Lower leg skin (tissue), 3 donors: ENCODE data around the gene MACF1.
"Not testable (repeated sequence)": the region's sequence is repeated elsewhere in the genome, so short reads cannot be mapped to it uniquely, and the experiment has no call there.

ENCODE experiments used
- POLR2A ChIP-seq, 2 donors: fragments of 450-650 bp; IDR thresholded peaks; one replicate each; pipeline ENCODE4 v1.6.1; 2016 to 2017; ENCODE audit warnings: antibody characterized with exemption in 2 of 2, mild to moderate bottlenecking in 1 of 2, moderate library complexity in 1 of 2
- TF ChIP-seq, protein P1 (sequence below), 3 donors: fragments of 450-650 bp; IDR thresholded peaks; one replicate each; pipeline ENCODE4 v1.5.1; 2016; ENCODE audit warnings: antibody characterized with exemption in 3 of 3, mild to moderate bottlenecking in 3 of 3, moderate library complexity in 2 of 3

DNA sequence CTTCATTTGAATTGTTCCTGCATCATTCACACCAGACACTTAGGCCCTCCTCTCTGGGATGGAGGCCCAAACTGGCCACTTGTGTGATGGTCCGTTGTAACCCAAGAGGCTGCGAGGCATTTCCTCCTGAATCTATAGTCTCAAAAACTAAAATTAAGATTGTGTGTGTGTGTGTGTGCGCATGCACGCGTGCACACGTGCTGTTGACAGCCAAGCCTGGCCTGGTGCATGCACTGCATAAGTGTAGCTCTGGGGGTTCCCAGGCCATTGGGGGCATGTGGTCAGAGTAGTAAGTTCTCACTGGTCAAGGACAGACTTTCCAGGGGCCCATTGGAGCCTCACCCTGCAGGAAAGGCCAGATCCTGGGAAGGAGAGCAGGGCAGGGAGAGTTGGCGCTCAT is 313.4 kb downstream of the MACF1 start:
- TF ChIP-seq, protein P1, sequence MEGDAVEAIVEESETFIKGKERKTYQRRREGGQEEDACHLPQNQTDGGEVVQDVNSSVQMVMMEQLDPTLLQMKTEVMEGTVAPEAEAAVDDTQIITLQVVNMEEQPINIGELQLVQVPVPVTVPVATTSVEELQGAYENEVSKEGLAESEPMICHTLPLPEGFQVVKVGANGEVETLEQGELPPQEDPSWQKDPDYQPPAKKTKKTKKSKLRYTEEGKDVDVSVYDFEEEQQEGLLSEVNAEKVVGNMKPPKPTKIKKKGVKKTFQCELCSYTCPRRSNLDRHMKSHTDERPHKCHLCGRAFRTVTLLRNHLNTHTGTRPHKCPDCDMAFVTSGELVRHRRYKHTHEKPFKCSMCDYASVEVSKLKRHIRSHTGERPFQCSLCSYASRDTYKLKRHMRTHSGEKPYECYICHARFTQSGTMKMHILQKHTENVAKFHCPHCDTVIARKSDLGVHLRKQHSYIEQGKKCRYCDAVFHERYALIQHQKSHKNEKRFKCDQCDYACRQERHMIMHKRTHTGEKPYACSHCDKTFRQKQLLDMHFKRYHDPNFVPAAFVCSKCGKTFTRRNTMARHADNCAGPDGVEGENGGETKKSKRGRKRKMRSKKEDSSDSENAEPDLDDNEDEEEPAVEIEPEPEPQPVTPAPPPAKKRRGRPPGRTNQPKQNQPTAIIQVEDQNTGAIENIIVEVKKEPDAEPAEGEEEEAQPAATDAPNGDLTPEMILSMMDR (IDR thresholded peaks at IDR 0.05): not testable (repeated sequence)
- TF ChIP-seq POLR2A (IDR thresholded peaks at IDR 0.05): not testable (repeated sequence)
